IPS DF 4.7 (cell line): ENCODE measurements around the gene SEC23B.

Experiments used
- DNase-seq: peaks from one replicate; pipeline ENCODE4 v3.0.0-alpha.2; 2013; ENCODE audit warnings: low spot score; ENCODE audit errors: extremely low read depth

SEC23B gene

GRCh38 chr20:18587665-18588573 is 80.2 kb downstream of the SEC23B start, which contains the start of gene DTD1:
Gene DTD1, plus strand, starts transcription at chr20:18588054. Its CDS starts 19 bp downstream, at chr20:18588073.
- DNase-seq, result no peak

- DNase-seq, result no peak
Observed at GRCh38 chr20:18588574-18588933, 80.8 kb downstream of the SEC23B start.

- DNase-seq, result no peak
Observed at GRCh38 chr20:18589941-18590674, 82.4 kb downstream of the SEC23B start.

GRCh38 chr20:18596270-18596669 is 88.5 kb downstream of the SEC23B start:
- no peak for DNase-seq

GRCh38 chr20:18609741-18610140 is 102.0 kb downstream of the SEC23B start:
- DNase-seq, result no peak
